Gastroesophageal sphincter (tissue), 3 donors: ENCODE data around the gene HPSE2.

Source experiments
- EP300 ChIP-seq: sonication (generic); formaldehyde crosslinking; IDR thresholded peaks from one replicate; pipeline ENCODE4 v1.6.1; 2017; ENCODE audit warnings: antibody characterized with exemption, mild to moderate bottlenecking
- TF ChIP-seq, protein P1 (sequence below), 4 experiments: fragments of 200-600 bp in 2 of 4; fragments of 450-650 bp in 2 of 4; sonication (generic) in 1 of 4; IDR thresholded peaks; one replicate each; pipeline ENCODE4 v1.5.1; 2017 to 2019; ENCODE audit warnings: antibody characterized with exemption in 4 of 4, mild to moderate bottlenecking in 2 of 4, moderate library complexity in 2 of 4

GRCh38 chr10:98817396-98817795 is 418.3 kb downstream of the HPSE2 start:
- TF ChIP-seq, protein P1, sequence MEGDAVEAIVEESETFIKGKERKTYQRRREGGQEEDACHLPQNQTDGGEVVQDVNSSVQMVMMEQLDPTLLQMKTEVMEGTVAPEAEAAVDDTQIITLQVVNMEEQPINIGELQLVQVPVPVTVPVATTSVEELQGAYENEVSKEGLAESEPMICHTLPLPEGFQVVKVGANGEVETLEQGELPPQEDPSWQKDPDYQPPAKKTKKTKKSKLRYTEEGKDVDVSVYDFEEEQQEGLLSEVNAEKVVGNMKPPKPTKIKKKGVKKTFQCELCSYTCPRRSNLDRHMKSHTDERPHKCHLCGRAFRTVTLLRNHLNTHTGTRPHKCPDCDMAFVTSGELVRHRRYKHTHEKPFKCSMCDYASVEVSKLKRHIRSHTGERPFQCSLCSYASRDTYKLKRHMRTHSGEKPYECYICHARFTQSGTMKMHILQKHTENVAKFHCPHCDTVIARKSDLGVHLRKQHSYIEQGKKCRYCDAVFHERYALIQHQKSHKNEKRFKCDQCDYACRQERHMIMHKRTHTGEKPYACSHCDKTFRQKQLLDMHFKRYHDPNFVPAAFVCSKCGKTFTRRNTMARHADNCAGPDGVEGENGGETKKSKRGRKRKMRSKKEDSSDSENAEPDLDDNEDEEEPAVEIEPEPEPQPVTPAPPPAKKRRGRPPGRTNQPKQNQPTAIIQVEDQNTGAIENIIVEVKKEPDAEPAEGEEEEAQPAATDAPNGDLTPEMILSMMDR (IDR thresholded peaks at IDR 0.05) = no peak
- TF ChIP-seq EP300 = no peak
